Kidney epithelial cell (primary cell): ENCODE data around the gene HSPBP1. TPM values are rescaled to one million over a fixed set of nuclear protein-coding genes. Genes with fewer than 3 reads are reported as not detected.

Experiments
- DNase-seq: peaks from one replicate; pipeline ENCODE4 v3.0.0-alpha.2; 2010; ENCODE audit warnings: low read depth
- H3K27me3 ChIP-seq: 2 replicates; pipeline ENCODE4 v1.6.0; 2011; ENCODE audit warnings: low read length; ENCODE audit not compliant: control insufficient read depth, insufficient read depth
- H3K36me3 ChIP-seq: 2 replicates; pipeline ENCODE4 v1.5.1; 2011; ENCODE audit warnings: low read length; ENCODE audit not compliant: control insufficient read depth, insufficient read depth
- H3K4me3 ChIP-seq: 2 replicates; pipeline ENCODE4 v1.5.1; 2011; ENCODE audit warnings: low read depth, mild to moderate bottlenecking, control low read depth, low read length
- total RNA-seq: library from RNA; depleted of rRNA; stranded (reverse); fragments of >200 nt; gene quantifications from 2 replicates; pipeline ENCODE4 v1.2.3, GENCODE V29; 2015
- TF ChIP-seq, protein P1 (sequence below): IDR thresholded peaks from 2 replicates; pipeline ENCODE4 v1.5.1; 2011; ENCODE audit warnings: mild to moderate bottlenecking, moderate library complexity, low read length, control low read depth, inconsistent platforms; ENCODE audit not compliant: insufficient read depth, poor library complexity, severe bottlenecking

HSPBP1 gene
- total RNA-seq, 1 donor from 2014 or later: 64.3 TPM

DNA sequence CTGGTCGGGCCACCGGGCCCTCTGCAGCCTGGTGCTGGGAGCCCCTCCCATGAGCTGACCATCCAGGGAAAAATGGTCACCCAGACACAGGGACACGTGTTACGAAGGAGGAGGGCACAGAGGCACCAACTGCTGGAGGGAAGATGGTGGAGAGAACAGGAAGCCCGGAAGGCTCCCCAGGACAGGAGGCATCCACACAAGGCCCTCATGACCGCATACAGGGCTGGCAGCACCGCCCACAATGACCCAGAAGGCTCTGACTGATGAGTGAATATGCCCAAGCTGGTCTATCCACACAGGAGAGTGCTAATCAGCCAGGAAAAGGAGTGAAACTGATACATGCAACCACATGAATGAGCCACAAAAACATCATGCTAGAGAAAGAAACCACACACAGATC, 37.4 kb downstream of the HSPBP1 start:
- Histone ChIP-seq H3K4me3 (no peak overlapping the region), H3K36me3 (peaks cover 9% of the 10 kb centered on the region), H3K27me3 (no peaks in the 10 kb centered on the region)
- TF ChIP-seq, protein P1, sequence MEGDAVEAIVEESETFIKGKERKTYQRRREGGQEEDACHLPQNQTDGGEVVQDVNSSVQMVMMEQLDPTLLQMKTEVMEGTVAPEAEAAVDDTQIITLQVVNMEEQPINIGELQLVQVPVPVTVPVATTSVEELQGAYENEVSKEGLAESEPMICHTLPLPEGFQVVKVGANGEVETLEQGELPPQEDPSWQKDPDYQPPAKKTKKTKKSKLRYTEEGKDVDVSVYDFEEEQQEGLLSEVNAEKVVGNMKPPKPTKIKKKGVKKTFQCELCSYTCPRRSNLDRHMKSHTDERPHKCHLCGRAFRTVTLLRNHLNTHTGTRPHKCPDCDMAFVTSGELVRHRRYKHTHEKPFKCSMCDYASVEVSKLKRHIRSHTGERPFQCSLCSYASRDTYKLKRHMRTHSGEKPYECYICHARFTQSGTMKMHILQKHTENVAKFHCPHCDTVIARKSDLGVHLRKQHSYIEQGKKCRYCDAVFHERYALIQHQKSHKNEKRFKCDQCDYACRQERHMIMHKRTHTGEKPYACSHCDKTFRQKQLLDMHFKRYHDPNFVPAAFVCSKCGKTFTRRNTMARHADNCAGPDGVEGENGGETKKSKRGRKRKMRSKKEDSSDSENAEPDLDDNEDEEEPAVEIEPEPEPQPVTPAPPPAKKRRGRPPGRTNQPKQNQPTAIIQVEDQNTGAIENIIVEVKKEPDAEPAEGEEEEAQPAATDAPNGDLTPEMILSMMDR: no peak
- no peak for DNase-seq

DNA sequence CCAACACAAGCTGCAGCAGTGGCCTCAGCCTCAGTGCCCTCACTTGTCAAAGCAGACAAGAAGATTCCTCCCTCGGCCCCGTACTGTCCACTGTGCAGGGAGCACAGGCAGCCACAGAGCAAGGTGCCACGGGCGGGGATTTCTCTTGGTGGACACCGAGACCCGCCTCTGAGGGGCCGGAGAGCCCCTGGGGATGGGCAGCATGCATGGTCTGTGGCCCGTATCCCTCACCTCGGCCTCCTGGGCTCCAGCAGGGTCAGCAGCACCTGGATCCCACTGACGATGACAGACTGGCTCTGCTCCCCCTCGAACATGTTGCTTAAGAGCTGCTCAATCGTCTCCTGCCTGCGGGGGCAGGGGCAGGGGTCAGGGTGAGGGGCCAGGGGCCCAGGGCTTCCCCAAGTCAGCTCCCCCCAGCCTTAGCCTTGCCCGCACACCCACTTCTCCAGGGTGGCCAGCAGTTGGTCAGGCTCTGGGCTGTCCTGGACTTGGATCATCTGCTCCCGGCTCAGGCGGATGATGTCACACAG, 37.9 kb downstream of the HSPBP1 start:
- Histone ChIP-seq H3K4me3 (no peak overlapping the region), H3K27me3 (no peaks in the 10 kb centered on the region), H3K36me3 (peaks cover 9% of the 10 kb centered on the region)
- no peak for DNase-seq
- TF ChIP-seq, protein P1: no peak

DNA sequence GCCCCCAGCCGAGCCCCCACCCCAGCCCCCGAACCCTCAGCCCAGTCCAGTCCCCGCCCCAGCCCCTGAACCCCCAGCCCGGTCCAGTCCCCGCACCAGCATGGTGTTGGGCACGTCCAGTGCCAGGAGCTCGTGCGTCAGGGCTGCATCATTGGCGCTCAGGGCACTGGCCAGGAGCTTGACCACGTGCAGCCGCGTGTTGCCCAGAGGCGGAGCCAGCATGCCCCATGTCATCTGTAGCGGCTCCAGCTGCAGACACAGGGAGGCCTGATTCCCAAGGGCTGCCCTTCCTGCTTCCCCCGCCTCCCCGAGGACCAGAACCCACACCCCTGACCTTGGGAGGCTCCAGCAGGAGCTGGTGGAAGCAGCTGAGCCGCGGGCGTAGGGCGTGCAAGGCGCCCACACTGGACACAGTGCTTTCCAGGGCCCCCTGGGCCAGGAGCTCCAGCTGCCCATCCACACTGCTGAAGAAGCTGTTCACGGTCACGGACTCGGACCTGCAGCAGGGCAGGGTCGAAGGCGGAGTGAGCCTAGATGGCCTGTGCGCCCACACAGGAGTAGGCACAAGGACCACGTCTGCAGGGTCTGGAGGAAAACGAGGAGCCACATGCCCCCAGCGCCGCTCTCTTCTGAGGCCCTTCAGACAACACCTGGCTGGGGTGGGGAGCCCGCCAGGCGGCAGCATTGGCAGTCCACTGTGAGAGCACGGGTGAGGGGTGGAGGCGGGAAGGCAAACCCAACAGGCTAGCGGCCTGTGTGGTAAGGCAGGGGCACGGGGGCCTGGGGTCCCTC, 38.6 kb downstream of the HSPBP1 start:
- H3K27me3 ChIP-seq: no peaks in the 10 kb centered on the region
- H3K36me3 ChIP-seq: peaks cover 12% of the 10 kb centered on the region
- DNase-seq: no peak
- TF ChIP-seq, protein P1: no peak
- no peak overlapping the region for H3K4me3 ChIP-seq

DNA sequence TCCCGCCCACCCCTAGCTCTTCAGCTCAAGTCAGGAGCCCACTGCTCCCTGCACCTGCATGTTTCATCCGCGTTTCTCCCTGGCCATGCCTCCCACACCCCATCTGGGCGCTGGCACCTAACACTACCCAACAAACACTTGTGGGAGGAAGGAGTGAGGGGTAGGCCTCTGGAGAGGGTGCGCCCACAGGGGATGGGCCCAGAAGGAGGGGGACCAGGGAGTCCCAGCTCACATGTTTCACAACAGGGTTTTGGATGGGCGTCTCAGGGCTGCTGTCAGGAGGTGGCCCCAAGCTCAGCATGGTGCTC, 39.2 kb downstream of the HSPBP1 start:
- TF ChIP-seq, protein P1: no peak
- peaks cover 12% of the 10 kb centered on the region for H3K36me3 ChIP-seq
- H3K27me3 ChIP-seq: no peaks in the 10 kb centered on the region
- no peak overlapping the region for H3K4me3 ChIP-seq
- DNase-seq: no peak

DNA sequence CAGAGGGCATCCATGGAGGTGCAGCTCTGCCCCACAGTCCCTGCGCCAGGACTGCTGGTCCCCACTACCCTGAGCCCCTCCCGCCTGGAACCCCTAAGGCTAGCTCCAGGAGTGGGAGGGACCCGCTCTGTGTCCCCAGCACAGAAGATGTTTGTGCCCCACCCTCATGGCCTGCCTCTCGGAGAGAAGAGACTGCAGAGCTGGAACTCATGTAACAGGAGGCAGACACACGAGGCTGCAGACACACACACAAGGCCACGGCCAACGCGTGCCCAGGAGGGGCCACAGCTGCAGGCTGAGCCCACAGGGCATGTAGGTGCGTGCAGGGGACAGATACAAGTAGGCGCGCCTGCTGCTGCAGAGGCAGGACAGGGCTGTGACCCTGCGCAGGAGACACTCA, 40.9 kb downstream of the HSPBP1 start:
- no peaks in the 10 kb centered on the region for H3K27me3 ChIP-seq
- DNase-seq: no peak
- TF ChIP-seq, protein P1: no peak
- H3K4me3 ChIP-seq: no peak overlapping the region
- H3K36me3 ChIP-seq: peaks cover 12% of the 10 kb centered on the region

DNA sequence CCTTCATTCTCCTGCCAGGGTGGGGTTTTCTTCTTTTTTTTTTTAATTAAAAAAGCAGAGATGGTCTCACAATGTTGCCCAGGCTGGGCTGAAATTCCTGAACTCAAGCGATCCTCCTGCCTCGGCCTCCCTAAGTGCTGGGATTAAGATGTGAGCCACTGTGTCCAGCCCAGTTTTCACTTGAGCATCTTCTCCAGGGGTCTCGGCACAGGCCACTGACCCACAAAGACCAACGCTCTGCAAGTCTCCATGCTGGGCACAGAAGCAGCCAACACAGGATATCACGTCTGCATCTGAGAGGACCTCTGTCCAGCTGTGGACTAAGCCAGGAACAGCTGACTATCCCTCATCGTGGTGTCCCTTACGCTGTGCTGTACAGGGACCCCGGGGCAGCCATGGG, 41.9 kb downstream of the HSPBP1 start:
- Histone ChIP-seq H3K4me3 (no peak overlapping the region), H3K36me3 (peaks cover 12% of the 10 kb centered on the region), H3K27me3 (no peaks in the 10 kb centered on the region)
- DNase-seq: no peak
- TF ChIP-seq, protein P1: no peak
